Heart left ventricle (tissue), 16 donors: ENCODE data around the gene STPG3. TPM values are rescaled to one million over a fixed set of nuclear protein-coding genes. Genes with fewer than 3 reads are reported as not detected.

Experiments
- ATAC-seq, 4 donors: fragments of 200-7000 bp; cut with Tn5 transposase; one replicate each; pipeline ENCODE4 v1.9.1; 2020 to 2022; ENCODE audit warnings: moderate library complexity in 4 of 4, mild to moderate bottlenecking in 3 of 4, moderate number of reproducible peaks in 1 of 4
- DNase-seq, 5 donors: peaks; one replicate each; pipeline ENCODE4 v3.0.0-alpha.2; 2020
- H3K27ac ChIP-seq, 12 donors: fragments of 200-600 bp; sonication (generic) in 4 of 12; one replicate each; pipeline versions ENCODE4 v1.5.0 to v1.8.0; 2016 to 2022; ENCODE audit warnings: mild to moderate bottlenecking in 2 of 12
- H3K27me3 ChIP-seq, 9 donors: fragments of 200-600 bp; sonication (generic) in 2 of 9; one replicate each; pipeline versions ENCODE4 v1.5.1 to v1.8.0; 2016 to 2022; ENCODE audit warnings: mild to moderate bottlenecking in 3 of 9
- H3K36me3 ChIP-seq, 9 donors: fragments of 200-600 bp; sonication (generic) in 2 of 9; one replicate each; pipeline versions ENCODE4 v1.5.0 to v1.8.0; 2018 to 2022; ENCODE audit warnings: mild to moderate bottlenecking in 2 of 9
- H3K4me1 ChIP-seq, 12 donors: fragments of 200-600 bp; sonication (generic) in 4 of 12; one replicate each; pipeline versions ENCODE4 v1.5.0 to v1.8.0; 2016 to 2022; ENCODE audit warnings: mild to moderate bottlenecking in 3 of 12
- H3K4me3 ChIP-seq, 12 donors: fragments of 200-600 bp; sonication (generic) in 4 of 12; one replicate each; pipeline versions ENCODE4 v1.5.0 to v1.8.0; 2017 to 2022; ENCODE audit warnings: mild to moderate bottlenecking in 9 of 12, moderate library complexity in 4 of 12
- H3K9me3 ChIP-seq, 12 donors: fragments of 200-600 bp; sonication (generic) in 4 of 12; one replicate each; pipeline versions ENCODE4 v1.5.0 to v1.8.0; 2016 to 2022; ENCODE audit warnings: mild to moderate bottlenecking in 1 of 12
- CTCF ChIP-seq, 12 donors: fragments of 200-600 bp; sonication (generic) in 4 of 12; IDR thresholded peaks; one replicate each; pipeline versions ENCODE4 v1.5.0 to v1.8.0; 2018 to 2022; ENCODE audit warnings: antibody characterized with exemption in 12 of 12, mild to moderate bottlenecking in 5 of 12
- POLR2A ChIP-seq, 2 donors: fragments of 450-650 bp; IDR thresholded peaks; one replicate each; pipeline ENCODE4 v1.6.1; 2017; ENCODE audit warnings: antibody characterized with exemption in 2 of 2, mild to moderate bottlenecking in 2 of 2, moderate library complexity in 2 of 2
- WGBS, 4 donors: extraction: QIAGEN DNeasy Blood & Tissue Kit in 2 of 4; methylation state at CpG; one replicate each; pipeline versions ENCODE4 v1.1.5 to v1.1.7; 2013 to 2018; 5-methylcytosine and 5-hydroxymethylcytosine counted together
- intact Hi-C, 10 donors: fragments of 100-400 bp; cut with DNase I; formaldehyde crosslinking; loops; one replicate each; pipeline versions ENCODE4 v1.11.1 to v1.14.2; 2022
- polyA plus RNA-seq, 2 donors: library from polyadenylated mRNA; stranded (reverse); fragments of 200-250 nt; gene quantifications; one replicate each; pipeline ENCODE4 v1.2.3, GENCODE V29; 2013
- total RNA-seq, 9 donors: library from RNA; depleted of rRNA in 2 of 9; stranded (reverse); fragments of >200 nt in 2 of 9; fragmentation: NEBNext Ultra II Directional in 3 of 9; extraction: Animal tissue kit (Norgen Biotek cat#: 25700) in 3 of 9; gene quantifications; one replicate each; pipeline versions ENCODE4 v1.1.0 to v1.2.4, GENCODE V29; 2016 to 2023
- donor health status: ischemic (EF 13 %, LVEDD 7.1; RV severe dilation, severe dysfunction).
- donor health status: healthy with polysubstance abuse.
- donor health status: DM: no; HTN: yes; CAD: no.
- donor health status: DM: no; HTN: no; CAD: no.
- donor health status: ischemic (EF 25% LVEDD 6.9; RV normal size, moderate dysfunction).
- donor health status: ischemic (EF 25% LVEDD 5.7; RV mildly dilated, moderate dysfunction).
- donor health status: healthy.
- donor health status: DM: yes; HTN: yes; CAD: no.
- donor health status: ischemic (EF 35%, LVEDD 5.7; RV mildly dilated, moderate dysfunction).
- donor health status: nonischemic (EF 11% LVEDD 7.7; RV severe dilation, severe dysfunction).
- donor health status: DM: yes; HTN: yes; CAD: no.
- donor health status: PGD.
- donor health status: ischemic (EF 29% LVEDD 5.4; RV normal size, mild dysfunction).
- donor health status: nonischemic (EF 23%, LVEDD 6.1; RV moderate dilation, normal function).

The STPG3 gene
- total and polyA plus RNA-seq, 11 donors = 0.23 to 0.61 (median 0.31) TPM; not detected in 8

DNA sequence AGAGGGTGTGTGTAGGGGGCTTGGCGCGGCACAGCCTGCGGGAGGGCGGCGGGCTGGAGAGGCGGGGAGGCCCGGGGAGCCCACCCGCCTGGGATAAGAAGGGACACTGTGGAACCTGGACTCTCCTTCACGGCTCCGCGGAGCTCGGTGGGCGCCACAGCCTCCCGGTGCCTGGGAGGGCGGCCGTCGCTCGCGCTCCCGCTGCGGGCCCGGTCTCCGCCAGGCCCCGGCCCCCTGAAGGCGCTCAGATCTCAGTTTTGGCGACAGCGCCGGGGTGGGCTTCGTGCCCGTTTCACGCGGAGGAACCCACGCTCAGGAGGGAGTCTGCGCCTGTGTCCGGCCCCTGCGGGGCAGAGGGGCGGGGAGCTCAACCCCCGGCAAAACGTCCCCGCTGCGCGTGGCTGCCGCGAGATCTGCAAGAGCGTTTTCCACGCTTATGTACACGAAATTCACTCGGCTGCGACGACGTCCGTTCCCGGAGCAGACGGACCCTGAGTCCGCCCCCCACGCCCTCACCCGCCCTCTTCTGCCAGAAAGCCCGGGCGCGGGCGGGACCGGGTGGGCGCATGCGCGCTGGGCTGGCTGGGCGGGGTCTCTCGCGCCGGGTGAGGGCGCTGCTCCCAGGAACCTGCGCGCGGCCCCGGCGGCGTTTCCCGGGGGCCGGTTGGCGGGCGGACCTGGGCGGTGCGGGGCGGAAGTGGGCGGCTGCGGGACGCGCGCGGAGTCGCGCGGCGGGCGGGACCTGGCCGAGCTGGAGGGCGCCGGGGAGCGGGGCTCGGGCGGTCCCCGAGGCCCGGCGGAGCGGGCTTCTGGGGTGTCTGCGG, 3.8 kb downstream of the STPG3 start, which contains the start of gene NELFB:
Gene NELFB (plus strand): TSS at position 704 of the 824 bp plus-strand sequence.
- Histone ChIP-seq H3K9me3 (no peaks in the 10 kb centered on the region), H3K36me3 (peaks cover 0 to 37% (median 29%) of the 10 kb centered on the region in 9 donors), H3K27ac (peak within 1 kb of the TSS; percentile 51 to 95 (median 86)), H3K4me1 (peaks cover 7 to 41% (median 26%) of the 10 kb centered on the region in 12 donors), H3K27me3 (no peaks in the 10 kb centered on the region), H3K4me3 (peak within 1 kb of the TSS; percentile 76 to 100 (median 99))
- DNase-seq = peak; percentile 94 to 98 (median 95)
- peak; percentile 68 to 89 (median 86) for ATAC-seq
- 1 to 4% (median 2%) methylated on average over 17 to 105 of the region's 105 CpGs for WGBS, 4 donors
- intact Hi-C loops = loop anchor here in 1 of 10 donors (1.0 kb wide), 1 partner anchor 14 kb away; the partner anchor contains the start of gene TUBB4B
- TF ChIP-seq CTCF (IDR thresholded peaks at IDR 0.05) = peak in 4 of 12 donors; percentile 7 to 30 (median 24)
- peak in 1 of 2 donors; percentile 90 for TF ChIP-seq POLR2A (IDR thresholded peaks at IDR 0.05)

- ATAC-seq (peak in 3 of 4 donors; percentile 9 to 34 (median 27)), DNase-seq (peak in 1 of 5 donors; percentile 52)
- intact Hi-C loops = loop anchor here in 1 of 10 donors (1.0 kb wide), 1 partner anchor 14 kb away; the partner anchor contains the start of gene TUBB4B
- Histone ChIP-seq H3K27ac (peak overlapping the region; percentile 51 to 95 (median 84)), H3K9me3 (no peaks in the 10 kb centered on the region), H3K4me1 (peaks cover 7 to 33% (median 23%) of the 10 kb centered on the region in 12 donors), H3K36me3 (peaks cover 0 to 40% (median 29%) of the 10 kb centered on the region in 9 donors), H3K4me3 (peak overlapping the region; percentile 76 to 100 (median 99)), H3K27me3 (no peaks in the 10 kb centered on the region)
- TF ChIP-seq POLR2A (IDR thresholded peaks at IDR 0.05) (no peak), CTCF (IDR thresholded peaks at IDR 0.05) (no peak)
- WGBS, 4 donors = 2 to 7% (median 3%) methylated on average over 21 to 51 of the region's 51 CpGs
Observed at GRCh38 chr9:137255448-137256114, 4.5 kb downstream of the STPG3 start.

- ATAC-seq = no peak
Observed at GRCh38 chr9:137256362-137256761, 5.3 kb downstream of the STPG3 start.

More at GRCh38 chr9:137256362-137256761, 5.3 kb downstream of the STPG3 start:
- intact Hi-C loops = no loop called here
- peaks cover 0 to 40% (median 29%) of the 10 kb centered on the region in 9 donors for H3K36me3 ChIP-seq
- no peaks in the 10 kb centered on the region for H3K27me3 ChIP-seq
- TF ChIP-seq POLR2A (IDR thresholded peaks at IDR 0.05) (no peak), CTCF (IDR thresholded peaks at IDR 0.05) (no peak)
- 74 to 81% (median 77%) methylated on average over 11 to 15 of the region's 15 CpGs for WGBS, 4 donors
- H3K27ac ChIP-seq = no peak overlapping the region
- peaks cover 7 to 28% (median 20%) of the 10 kb centered on the region in 12 donors for H3K4me1 ChIP-seq
- no peaks in the 10 kb centered on the region for H3K9me3 ChIP-seq
- H3K4me3 ChIP-seq = peak overlapping the region in 11 of 12 donors; percentile 87 to 100 (median 99)
- peak in 1 of 5 donors; percentile 59 for DNase-seq
